DND-41 (cell line): ENCODE data around the gene INHBB.

Source experiments
- EZH2 ChIP-seq: IDR thresholded peaks from 3 replicates; pipeline ENCODE4 v1.6.1; 2012; ENCODE audit warnings: borderline replicate concordance, low read depth, mild to moderate bottlenecking, moderate library complexity, low read length, inconsistent platforms; ENCODE audit not compliant: severe bottlenecking
- TF ChIP-seq, protein P1 (sequence below): IDR thresholded peaks from 2 replicates; pipeline ENCODE4 v1.5.1; 2012; ENCODE audit warnings: borderline replicate concordance, low read length, moderate library complexity, mild to moderate bottlenecking; ENCODE audit not compliant: poor library complexity, severe bottlenecking; ENCODE audit errors: extremely low read depth

DNA sequence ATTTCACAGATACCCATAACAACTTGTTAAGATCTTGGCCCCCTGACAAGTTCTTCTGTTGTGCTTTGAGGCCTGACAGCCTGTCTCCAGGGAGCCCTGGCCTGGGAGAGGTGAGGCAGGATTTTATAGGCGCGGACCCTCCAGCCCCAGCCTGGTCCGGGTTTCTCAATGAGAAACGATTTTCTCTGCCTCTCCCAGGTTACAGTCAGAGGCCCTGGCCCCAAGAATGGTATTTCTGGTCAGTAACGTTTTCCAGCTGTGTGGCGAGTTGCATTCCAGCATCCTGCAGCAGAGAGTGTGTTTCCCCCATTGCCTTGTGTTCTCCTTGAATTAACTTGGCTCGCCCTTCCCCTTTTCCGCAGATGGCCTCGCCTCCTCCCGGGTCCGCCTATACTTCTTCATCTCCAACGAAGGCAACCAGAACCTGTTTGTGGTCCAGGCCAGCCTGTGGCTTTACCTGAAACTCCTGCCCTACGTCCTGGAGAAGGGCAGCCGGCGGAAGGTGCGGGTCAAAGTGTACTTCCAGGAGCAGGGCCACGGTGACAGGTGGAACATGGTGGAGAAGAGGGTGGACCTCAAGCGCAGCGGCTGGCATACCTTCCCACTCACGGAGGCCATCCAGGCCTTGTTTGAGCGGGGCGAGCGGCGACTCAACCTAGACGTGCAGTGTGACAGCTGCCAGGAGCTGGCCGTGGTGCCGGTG lies 3.0 kb downstream of the INHBB start:
- TF ChIP-seq, protein P1, sequence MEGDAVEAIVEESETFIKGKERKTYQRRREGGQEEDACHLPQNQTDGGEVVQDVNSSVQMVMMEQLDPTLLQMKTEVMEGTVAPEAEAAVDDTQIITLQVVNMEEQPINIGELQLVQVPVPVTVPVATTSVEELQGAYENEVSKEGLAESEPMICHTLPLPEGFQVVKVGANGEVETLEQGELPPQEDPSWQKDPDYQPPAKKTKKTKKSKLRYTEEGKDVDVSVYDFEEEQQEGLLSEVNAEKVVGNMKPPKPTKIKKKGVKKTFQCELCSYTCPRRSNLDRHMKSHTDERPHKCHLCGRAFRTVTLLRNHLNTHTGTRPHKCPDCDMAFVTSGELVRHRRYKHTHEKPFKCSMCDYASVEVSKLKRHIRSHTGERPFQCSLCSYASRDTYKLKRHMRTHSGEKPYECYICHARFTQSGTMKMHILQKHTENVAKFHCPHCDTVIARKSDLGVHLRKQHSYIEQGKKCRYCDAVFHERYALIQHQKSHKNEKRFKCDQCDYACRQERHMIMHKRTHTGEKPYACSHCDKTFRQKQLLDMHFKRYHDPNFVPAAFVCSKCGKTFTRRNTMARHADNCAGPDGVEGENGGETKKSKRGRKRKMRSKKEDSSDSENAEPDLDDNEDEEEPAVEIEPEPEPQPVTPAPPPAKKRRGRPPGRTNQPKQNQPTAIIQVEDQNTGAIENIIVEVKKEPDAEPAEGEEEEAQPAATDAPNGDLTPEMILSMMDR = no peak
- no peak for TF ChIP-seq EZH2
